ENCODE measurements around the gene CEACAM6.
"Not testable (repeated sequence)": the region's sequence is repeated elsewhere in the genome, so short reads cannot be mapped to it uniquely, and the experiment has no call there.

The CEACAM6 gene

DNA sequence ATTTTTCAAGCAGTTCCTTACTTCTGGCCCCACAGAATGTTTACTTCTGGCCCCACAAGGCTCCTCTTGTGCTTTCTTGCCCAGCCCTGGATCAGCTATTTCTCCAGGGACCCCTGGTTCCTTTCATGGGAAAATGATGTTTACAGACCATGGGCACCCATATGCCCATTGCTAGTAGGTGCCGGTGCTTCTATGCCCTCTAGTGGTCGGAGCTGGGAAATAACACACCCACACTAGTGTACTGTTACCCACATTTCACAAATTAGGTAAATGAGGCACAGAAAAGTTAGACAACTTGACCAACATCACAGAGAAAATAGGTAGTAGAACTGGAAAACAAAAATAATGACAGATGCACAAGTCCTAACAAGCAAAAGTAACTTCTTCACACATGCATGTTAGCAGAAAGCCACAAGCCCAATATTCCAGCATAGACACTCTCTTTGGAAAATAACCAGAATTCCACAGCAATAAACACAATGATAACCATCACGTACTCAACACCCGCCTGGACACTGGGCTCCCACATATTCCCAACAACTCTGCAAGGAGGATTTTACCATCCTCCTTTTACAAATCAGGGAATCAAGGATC lies 1.3 kb upstream of the CEACAM6 start:
- Histone ChIP-seq H3K4me1 (ENCODE audit: control insufficient read depth, insufficient read depth, low read length) (no peaks in the 10 kb centered on the region), H3K27ac (ENCODE audit: low read depth, low read length) (no peak overlapping the region), H3K9ac (ENCODE audit: low read length) (no peak overlapping the region), H3K27me3 (ENCODE audit: control insufficient read depth, insufficient read depth, low read length) (no peaks in the 10 kb centered on the region), H3K36me3 (ENCODE audit: control insufficient read depth, insufficient read depth, low read length) (no peaks in the 10 kb centered on the region), H3K4me3 (ENCODE audit: low read length) (no peak overlapping the region)

DNA sequence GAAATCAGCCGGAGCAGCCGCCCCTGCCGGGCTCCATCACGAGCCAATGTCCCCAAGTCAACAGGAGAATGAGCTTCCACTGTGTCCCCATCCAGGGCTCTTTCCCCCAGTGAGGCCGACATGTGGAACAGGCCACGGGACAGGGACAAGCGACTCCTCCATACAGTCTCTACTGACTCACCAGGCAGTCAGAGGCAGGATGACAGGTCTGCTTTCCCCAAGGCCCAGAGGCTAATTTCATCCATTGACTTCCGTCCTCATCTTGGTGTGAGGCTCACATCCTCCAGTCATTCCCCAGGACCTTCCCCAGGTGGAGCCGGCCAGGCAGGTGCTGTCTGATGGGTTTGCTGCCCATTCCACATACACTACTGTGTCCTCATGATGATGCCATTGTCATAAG lies 3.5 kb downstream of the CEACAM6 start:
- H3K27ac ChIP-seq (ENCODE audit: low read depth, low read length): no peak overlapping the region

DNA sequence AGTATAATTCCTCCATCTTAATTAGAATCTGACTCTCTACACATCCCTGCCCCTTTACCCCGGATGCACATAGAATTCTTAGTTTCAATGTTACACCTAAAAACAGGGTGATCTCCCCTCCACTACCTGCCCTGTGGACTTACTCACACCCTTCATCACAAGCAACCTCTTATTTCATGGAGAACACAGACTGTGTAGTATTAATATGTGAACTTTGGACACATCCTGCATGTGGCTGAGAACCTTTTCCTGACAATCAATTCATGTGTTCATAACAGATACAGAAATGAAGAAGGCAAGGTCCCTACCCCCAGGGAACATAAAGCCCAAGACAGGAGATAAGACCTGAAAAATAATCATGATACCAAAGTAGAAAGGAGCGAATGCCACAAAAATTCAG lies 11.8 kb downstream of the CEACAM6 start:
- H3K27me3 ChIP-seq (ENCODE audit: control insufficient read depth, insufficient read depth, low read length): no peaks in the 10 kb centered on the region

More for the DNA sequence above, 3.5 kb downstream of the CEACAM6 start:
- Histone ChIP-seq H3K9ac (ENCODE audit: low read length) (no peak overlapping the region), H3K36me3 (ENCODE audit: control insufficient read depth, insufficient read depth, low read length) (no peaks in the 10 kb centered on the region), H3K4me1 (ENCODE audit: control insufficient read depth, insufficient read depth, low read length) (no peaks in the 10 kb centered on the region), H3K4me3 (ENCODE audit: low read length) (no peak overlapping the region), H3K27me3 (ENCODE audit: control insufficient read depth, insufficient read depth, low read length) (no peaks in the 10 kb centered on the region)

DNA sequence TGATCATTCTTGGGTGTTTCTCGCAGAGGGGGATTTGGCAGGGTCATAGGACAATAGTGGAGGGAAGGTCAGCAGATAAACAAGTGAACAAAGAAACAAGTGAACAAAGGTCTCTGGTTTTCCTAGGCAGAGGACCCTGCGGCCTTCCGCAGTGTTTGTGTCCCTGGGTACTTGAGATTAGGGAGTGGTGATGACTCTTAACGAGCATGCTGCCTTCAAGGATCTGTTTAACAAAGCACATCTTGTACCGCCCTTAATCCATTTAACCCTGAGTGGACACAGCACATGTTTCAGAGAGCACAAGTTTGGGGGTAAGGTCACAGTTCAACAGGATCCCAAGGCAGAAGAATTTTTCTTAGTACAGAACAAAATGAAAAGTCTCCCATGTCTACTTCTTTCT lies 12.8 kb downstream of the CEACAM6 start:
- H3K36me3 ChIP-seq (ENCODE audit: control insufficient read depth, insufficient read depth, low read length); H3K27ac ChIP-seq (ENCODE audit: low read depth, low read length); H3K4me1 ChIP-seq (ENCODE audit: control insufficient read depth, insufficient read depth, low read length); H3K9ac ChIP-seq (ENCODE audit: low read length); H3K27me3 ChIP-seq (ENCODE audit: control insufficient read depth, insufficient read depth, low read length); H3K4me3 ChIP-seq (ENCODE audit: low read length): not testable (repeated sequence)

More for the DNA sequence above, 11.8 kb downstream of the CEACAM6 start:
- no peaks in the 10 kb centered on the region for H3K36me3 ChIP-seq (ENCODE audit: control insufficient read depth, insufficient read depth, low read length)
- H3K4me1 ChIP-seq (ENCODE audit: control insufficient read depth, insufficient read depth, low read length): no peaks in the 10 kb centered on the region
- no peak overlapping the region for H3K9ac ChIP-seq (ENCODE audit: low read length)
- H3K27ac ChIP-seq (ENCODE audit: low read depth, low read length): no peak overlapping the region
- no peak overlapping the region for H3K4me3 ChIP-seq (ENCODE audit: low read length)

DNA sequence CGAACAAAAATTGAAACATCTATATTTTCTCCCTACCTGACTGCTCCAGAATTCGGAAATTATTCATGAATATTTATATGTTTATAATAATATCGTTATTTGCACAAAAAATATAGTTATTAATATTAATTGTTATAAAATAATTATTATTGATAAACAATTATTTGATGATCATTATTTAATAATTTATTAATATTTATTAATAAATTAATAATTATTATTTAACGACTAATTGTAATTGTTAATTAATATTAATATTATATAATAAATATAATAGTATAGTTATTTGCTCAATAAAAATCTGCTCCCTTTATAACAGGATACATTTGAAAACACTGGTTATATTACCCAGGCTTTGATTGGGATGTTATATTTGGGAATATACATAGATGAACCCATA lies 14.3 kb downstream of the CEACAM6 start:
- no peaks in the 10 kb centered on the region for H3K36me3 ChIP-seq (ENCODE audit: control insufficient read depth, insufficient read depth, low read length)
- H3K27me3 ChIP-seq (ENCODE audit: control insufficient read depth, insufficient read depth, low read length): no peaks in the 10 kb centered on the region
- H3K27ac ChIP-seq (ENCODE audit: low read depth, low read length): no peak overlapping the region
- H3K9ac ChIP-seq (ENCODE audit: low read length): no peak overlapping the region
- no peak overlapping the region for H3K4me3 ChIP-seq (ENCODE audit: low read length)
- no peaks in the 10 kb centered on the region for H3K4me1 ChIP-seq (ENCODE audit: control insufficient read depth, insufficient read depth, low read length)

DNA sequence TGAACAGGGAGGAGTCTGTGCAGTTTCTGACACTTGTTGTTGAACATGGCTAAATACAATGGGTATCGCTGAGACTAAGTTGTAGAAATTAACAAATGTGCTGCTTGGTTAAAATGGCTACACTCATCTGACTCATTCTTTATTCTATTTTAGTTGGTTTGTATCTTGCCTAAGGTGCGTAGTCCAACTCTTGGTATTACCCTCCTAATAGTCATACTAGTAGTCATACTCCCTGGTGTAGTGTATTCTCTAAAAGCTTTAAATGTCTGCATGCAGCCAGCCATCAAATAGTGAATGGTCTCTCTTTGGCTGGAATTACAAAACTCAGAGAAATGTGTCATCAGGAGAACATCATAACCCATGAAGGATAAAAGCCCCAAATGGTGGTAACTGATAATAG lies 16.1 kb downstream of the CEACAM6 start:
- no peaks in the 10 kb centered on the region for H3K27me3 ChIP-seq (ENCODE audit: control insufficient read depth, insufficient read depth, low read length)
- H3K4me3 ChIP-seq (ENCODE audit: low read length): no peak overlapping the region
- H3K27ac ChIP-seq (ENCODE audit: low read depth, low read length): no peak overlapping the region
- no peak overlapping the region for H3K9ac ChIP-seq (ENCODE audit: low read length)
- H3K4me1 ChIP-seq (ENCODE audit: control insufficient read depth, insufficient read depth, low read length): no peaks in the 10 kb centered on the region
- H3K36me3 ChIP-seq (ENCODE audit: control insufficient read depth, insufficient read depth, low read length): no peaks in the 10 kb centered on the region

DNA sequence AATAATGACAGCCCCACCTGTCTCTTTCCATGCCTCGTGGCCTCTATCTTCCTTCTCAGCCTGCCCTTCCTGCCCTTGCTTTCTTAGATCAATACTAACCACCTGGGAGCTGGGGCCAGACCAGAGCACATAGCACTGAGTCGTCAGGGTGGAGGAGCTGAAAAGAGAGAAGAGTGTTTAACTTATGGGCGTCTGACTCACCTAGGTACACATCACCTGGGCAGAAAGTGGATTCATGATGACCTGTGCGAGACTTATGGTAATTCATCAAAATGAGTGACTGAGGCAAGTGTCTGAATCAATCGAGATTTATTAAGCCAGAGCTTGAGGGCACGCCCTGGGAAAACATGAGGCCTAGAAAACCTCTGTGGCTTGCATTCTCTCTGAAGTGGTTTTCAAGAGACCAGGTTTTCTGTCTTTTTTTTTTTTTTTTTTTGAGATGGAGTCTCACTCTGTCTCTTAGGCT lies 19.2 kb downstream of the CEACAM6 start:
- Histone ChIP-seq H3K27ac (ENCODE audit: low read depth, low read length) (no peak overlapping the region), H3K36me3 (ENCODE audit: control insufficient read depth, insufficient read depth, low read length) (no peaks in the 10 kb centered on the region), H3K4me1 (ENCODE audit: control insufficient read depth, insufficient read depth, low read length) (no peaks in the 10 kb centered on the region), H3K4me3 (ENCODE audit: low read length) (no peak overlapping the region), H3K9ac (ENCODE audit: low read length) (no peak overlapping the region), H3K27me3 (ENCODE audit: control insufficient read depth, insufficient read depth, low read length) (no peaks in the 10 kb centered on the region)

DNA sequence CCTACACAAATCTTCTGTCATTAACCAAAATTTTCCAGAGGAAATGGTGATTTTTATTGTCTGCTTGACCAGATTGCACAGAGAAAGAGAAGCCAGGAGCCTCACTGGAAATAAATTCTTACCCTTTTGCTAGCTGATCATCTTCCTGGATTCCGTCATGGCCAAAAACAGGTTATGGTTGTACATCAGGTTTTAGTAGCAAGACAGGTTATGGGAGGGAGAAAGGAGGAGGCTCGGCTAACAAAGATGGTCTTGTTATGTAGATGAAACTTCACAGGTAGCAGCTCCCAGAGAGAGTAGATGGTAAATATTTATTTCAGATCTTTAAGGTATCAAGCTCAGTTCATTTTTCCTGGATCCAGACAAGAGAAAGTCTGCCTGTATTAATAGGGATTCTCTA lies 21.4 kb downstream of the CEACAM6 start:
- H3K9ac ChIP-seq (ENCODE audit: low read length): no peak overlapping the region
- H3K4me1 ChIP-seq (ENCODE audit: control insufficient read depth, insufficient read depth, low read length): no peaks in the 10 kb centered on the region
- H3K27ac ChIP-seq (ENCODE audit: low read depth, low read length): no peak overlapping the region
- H3K4me3 ChIP-seq (ENCODE audit: low read length): no peak overlapping the region
- H3K27me3 ChIP-seq (ENCODE audit: control insufficient read depth, insufficient read depth, low read length): no peaks in the 10 kb centered on the region
- H3K36me3 ChIP-seq (ENCODE audit: control insufficient read depth, insufficient read depth, low read length): no peaks in the 10 kb centered on the region

DNA sequence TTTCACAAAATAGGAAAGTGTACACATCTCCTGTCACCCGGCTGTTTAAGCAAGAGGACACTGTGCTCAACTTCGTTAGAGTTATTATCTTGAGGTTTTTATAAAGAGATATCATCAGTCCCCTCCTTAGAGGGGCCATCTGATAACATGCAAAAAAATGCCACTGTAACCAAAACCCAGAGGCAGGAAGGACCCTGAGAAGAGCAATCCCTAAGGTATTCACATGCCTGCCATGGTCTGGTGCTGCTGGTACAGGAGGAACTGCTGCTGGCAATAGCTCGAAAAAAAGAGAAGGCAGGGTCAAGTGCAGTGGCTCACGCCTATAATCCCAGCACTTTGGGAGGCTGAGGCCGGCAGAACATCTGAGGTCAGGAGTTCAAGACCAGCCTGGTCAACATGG lies 28.3 kb downstream of the CEACAM6 start:
- H3K27me3 ChIP-seq (ENCODE audit: control insufficient read depth, insufficient read depth, low read length): peaks cover 2% of the 10 kb centered on the region
- no peak overlapping the region for H3K4me3 ChIP-seq (ENCODE audit: low read length)
- no peak overlapping the region for H3K9ac ChIP-seq (ENCODE audit: low read length)
- no peak overlapping the region for H3K27ac ChIP-seq (ENCODE audit: low read depth, low read length)
- H3K4me1 ChIP-seq (ENCODE audit: control insufficient read depth, insufficient read depth, low read length): no peaks in the 10 kb centered on the region
- no peaks in the 10 kb centered on the region for H3K36me3 ChIP-seq (ENCODE audit: control insufficient read depth, insufficient read depth, low read length)

DNA sequence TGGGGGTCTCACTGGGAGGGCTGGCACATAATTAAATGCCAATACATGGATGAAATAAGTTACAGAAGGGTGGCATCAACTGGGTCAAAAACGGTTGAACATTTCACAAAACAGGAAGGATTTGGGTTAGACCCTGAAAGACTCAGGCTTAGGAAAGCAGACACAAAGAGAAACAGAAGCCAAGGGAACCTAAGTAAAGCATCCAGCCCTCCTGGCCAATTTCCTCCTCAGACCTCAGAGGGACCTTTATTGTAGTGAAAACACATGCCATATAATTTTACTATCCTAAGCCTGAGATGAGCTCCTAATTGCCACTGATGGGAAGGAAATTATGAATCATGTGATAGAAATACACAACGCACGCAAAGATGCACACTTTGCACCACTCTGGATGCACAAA lies 29.0 kb downstream of the CEACAM6 start:
- no peak overlapping the region for H3K4me3 ChIP-seq (ENCODE audit: low read length)
- peaks cover 2% of the 10 kb centered on the region for H3K27me3 ChIP-seq (ENCODE audit: control insufficient read depth, insufficient read depth, low read length)

DNA sequence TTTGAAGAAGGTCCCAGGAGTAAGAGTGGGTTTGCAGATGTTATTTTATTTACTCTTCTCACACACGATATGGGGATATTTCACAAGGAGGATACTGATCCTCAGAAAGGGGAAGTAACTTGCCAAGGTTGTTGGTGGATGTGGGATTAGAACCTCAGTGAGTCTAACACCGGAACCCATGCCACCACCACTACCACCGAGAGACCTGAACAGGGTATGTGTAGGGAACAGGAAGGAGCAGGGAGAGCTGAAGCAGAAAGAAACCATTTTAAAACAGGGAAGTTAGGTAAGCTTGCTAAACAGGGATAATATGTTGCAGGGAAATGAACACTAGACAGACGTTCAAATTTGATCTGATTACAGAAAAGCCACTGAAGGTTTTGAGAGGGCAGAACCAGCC lies 29.4 kb downstream of the CEACAM6 start:
- H3K27me3 ChIP-seq (ENCODE audit: control insufficient read depth, insufficient read depth, low read length): peaks cover 2% of the 10 kb centered on the region
- no peak overlapping the region for H3K9ac ChIP-seq (ENCODE audit: low read length)
- no peaks in the 10 kb centered on the region for H3K4me1 ChIP-seq (ENCODE audit: control insufficient read depth, insufficient read depth, low read length)
- H3K4me3 ChIP-seq (ENCODE audit: low read length): no peak overlapping the region
- H3K36me3 ChIP-seq (ENCODE audit: control insufficient read depth, insufficient read depth, low read length): no peaks in the 10 kb centered on the region
- no peak overlapping the region for H3K27ac ChIP-seq (ENCODE audit: low read depth, low read length)

More for the DNA sequence above, 29.0 kb downstream of the CEACAM6 start:
- no peak overlapping the region for H3K27ac ChIP-seq (ENCODE audit: low read depth, low read length)
- H3K9ac ChIP-seq (ENCODE audit: low read length): no peak overlapping the region
- H3K36me3 ChIP-seq (ENCODE audit: control insufficient read depth, insufficient read depth, low read length): no peaks in the 10 kb centered on the region
- no peaks in the 10 kb centered on the region for H3K4me1 ChIP-seq (ENCODE audit: control insufficient read depth, insufficient read depth, low read length)

DNA sequence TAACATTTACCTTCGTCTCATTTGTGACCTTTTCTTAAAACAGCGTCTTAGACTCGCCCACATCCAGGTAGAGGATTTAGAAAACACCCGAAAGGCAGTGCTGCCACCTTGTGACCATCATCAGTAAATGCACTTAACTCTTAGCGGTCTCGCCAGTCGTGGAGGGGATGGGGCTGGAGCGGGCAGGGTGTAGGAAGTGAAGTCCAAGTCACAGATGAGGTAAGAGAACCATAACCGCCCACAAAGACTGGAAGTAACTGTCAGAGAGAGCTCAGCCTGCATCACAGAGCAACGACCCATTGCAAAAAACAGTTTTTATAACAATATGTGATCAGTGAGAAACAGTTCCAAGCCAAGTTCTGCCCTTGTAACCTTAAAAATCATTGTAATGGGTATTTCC lies 30.3 kb downstream of the CEACAM6 start:
- no peak overlapping the region for H3K9ac ChIP-seq (ENCODE audit: low read length)
- no peaks in the 10 kb centered on the region for H3K36me3 ChIP-seq (ENCODE audit: control insufficient read depth, insufficient read depth, low read length)
- H3K27ac ChIP-seq (ENCODE audit: low read depth, low read length): no peak overlapping the region
- H3K4me1 ChIP-seq (ENCODE audit: control insufficient read depth, insufficient read depth, low read length): no peaks in the 10 kb centered on the region
- no peak overlapping the region for H3K4me3 ChIP-seq (ENCODE audit: low read length)
- peaks cover 2% of the 10 kb centered on the region for H3K27me3 ChIP-seq (ENCODE audit: control insufficient read depth, insufficient read depth, low read length)

DNA sequence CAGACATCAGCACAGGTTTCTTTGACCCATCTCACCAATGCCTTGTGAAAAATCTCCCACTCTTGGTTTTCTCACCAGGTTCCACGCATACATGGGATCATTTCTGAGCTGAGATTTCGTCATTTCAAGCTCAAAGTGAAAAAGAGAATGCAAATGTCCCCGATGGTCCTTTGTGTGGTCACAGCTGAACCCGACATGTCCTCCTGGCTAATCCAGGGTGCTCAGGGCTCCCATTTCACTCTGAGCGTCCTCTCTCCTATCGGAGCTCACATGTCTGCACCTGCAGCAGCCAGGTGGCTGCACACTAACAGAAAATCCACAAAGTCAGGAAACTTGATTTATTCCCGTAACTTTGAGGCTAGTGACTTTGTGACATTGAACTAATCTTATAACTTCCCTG lies 31.7 kb downstream of the CEACAM6 start:
- Histone ChIP-seq H3K36me3 (ENCODE audit: control insufficient read depth, insufficient read depth, low read length) (no peaks in the 10 kb centered on the region), H3K9ac (ENCODE audit: low read length) (no peak overlapping the region), H3K27me3 (ENCODE audit: control insufficient read depth, insufficient read depth, low read length) (peaks cover 2% of the 10 kb centered on the region), H3K27ac (ENCODE audit: low read depth, low read length) (no peak overlapping the region), H3K4me3 (ENCODE audit: low read length) (no peak overlapping the region), H3K4me1 (ENCODE audit: control insufficient read depth, insufficient read depth, low read length) (no peaks in the 10 kb centered on the region)
